Brain microvascular endothelial cell (primary cell): ENCODE data around the gene PDE11A.

Source experiments
- DNase-seq: peaks from one replicate; pipeline ENCODE4 v3.0.0-alpha.2; 2020
- H3K27ac ChIP-seq: fragments of 250-450 bp; sonication (Bioruptor Pico); 2 replicates; pipeline ENCODE4 v1.5.1; 2020; ENCODE audit warnings: mild to moderate bottlenecking, moderate library complexity
- H3K27me3 ChIP-seq: fragments of 250-450 bp; sonication (Bioruptor Pico); replicated peaks from 2 replicates; pipeline ENCODE4 v1.5.1; 2020; ENCODE audit warnings: mild to moderate bottlenecking
- H3K36me3 ChIP-seq: fragments of 250-450 bp; sonication (Bioruptor Pico); replicated peaks from 2 replicates; pipeline ENCODE4 v1.5.1; 2020; ENCODE audit warnings: mild to moderate bottlenecking
- H3K4me3 ChIP-seq: 2 replicates; pipeline ENCODE4 v1.5.1; 2011; ENCODE audit warnings: low read depth, mild to moderate bottlenecking, control low read depth, low read length, moderate library complexity
- in situ Hi-C: cut with HindIII; loops from 2 replicates; pipeline ENCODE4 v1.10.0; 2017; ENCODE audit warnings: low sequenced_read_pairs, low pct_ligation_motif_present
- TF ChIP-seq, protein P1 (sequence below): IDR thresholded peaks from 2 replicates; pipeline ENCODE4 v1.5.1; 2011; ENCODE audit warnings: low read depth, mild to moderate bottlenecking, moderate library complexity, low read length, control low read depth, inconsistent platforms; ENCODE audit errors: missing control alignments

PDE11A gene

GRCh38 chr2:177730792-177731191 is 341.8 kb downstream of the PDE11A start:
- Histone ChIP-seq H3K27me3 (peaks cover 8% of the 10 kb centered on the region), H3K36me3 (no peaks in the 10 kb centered on the region), H3K27ac (no peak overlapping the region), H3K4me3 (no peak overlapping the region)
- in situ Hi-C loops = no loop called here
- TF ChIP-seq, protein P1, sequence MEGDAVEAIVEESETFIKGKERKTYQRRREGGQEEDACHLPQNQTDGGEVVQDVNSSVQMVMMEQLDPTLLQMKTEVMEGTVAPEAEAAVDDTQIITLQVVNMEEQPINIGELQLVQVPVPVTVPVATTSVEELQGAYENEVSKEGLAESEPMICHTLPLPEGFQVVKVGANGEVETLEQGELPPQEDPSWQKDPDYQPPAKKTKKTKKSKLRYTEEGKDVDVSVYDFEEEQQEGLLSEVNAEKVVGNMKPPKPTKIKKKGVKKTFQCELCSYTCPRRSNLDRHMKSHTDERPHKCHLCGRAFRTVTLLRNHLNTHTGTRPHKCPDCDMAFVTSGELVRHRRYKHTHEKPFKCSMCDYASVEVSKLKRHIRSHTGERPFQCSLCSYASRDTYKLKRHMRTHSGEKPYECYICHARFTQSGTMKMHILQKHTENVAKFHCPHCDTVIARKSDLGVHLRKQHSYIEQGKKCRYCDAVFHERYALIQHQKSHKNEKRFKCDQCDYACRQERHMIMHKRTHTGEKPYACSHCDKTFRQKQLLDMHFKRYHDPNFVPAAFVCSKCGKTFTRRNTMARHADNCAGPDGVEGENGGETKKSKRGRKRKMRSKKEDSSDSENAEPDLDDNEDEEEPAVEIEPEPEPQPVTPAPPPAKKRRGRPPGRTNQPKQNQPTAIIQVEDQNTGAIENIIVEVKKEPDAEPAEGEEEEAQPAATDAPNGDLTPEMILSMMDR = no peak
- DNase-seq = no peak

GRCh38 chr2:177730363-177730762 is 342.2 kb downstream of the PDE11A start:
- Histone ChIP-seq H3K27ac (no peak overlapping the region), H3K4me3 (no peak overlapping the region), H3K36me3 (no peaks in the 10 kb centered on the region), H3K27me3 (peaks cover 8% of the 10 kb centered on the region)
- no peak for DNase-seq
- TF ChIP-seq, protein P1 = no peak
- in situ Hi-C loops = no loop called here

- peaks cover 8% of the 10 kb centered on the region for H3K27me3 ChIP-seq
- H3K36me3 ChIP-seq = no peaks in the 10 kb centered on the region
- no peak for DNase-seq
- no peak overlapping the region for H3K4me3 ChIP-seq
- TF ChIP-seq, protein P1 = no peak
- H3K27ac ChIP-seq = no peak overlapping the region
- in situ Hi-C loops = no loop called here
Measured at GRCh38 chr2:177728920-177729319, 343.7 kb downstream of the PDE11A start.

- peaks cover 8% of the 10 kb centered on the region for H3K27me3 ChIP-seq
- in situ Hi-C loops = no loop called here
- TF ChIP-seq, protein P1 = no peak
- no peak for DNase-seq
- no peak overlapping the region for H3K27ac ChIP-seq
- H3K36me3 ChIP-seq = no peaks in the 10 kb centered on the region
- H3K4me3 ChIP-seq = no peak overlapping the region
Measured at GRCh38 chr2:177728399-177728765, 344.2 kb downstream of the PDE11A start.

GRCh38 chr2:177727577-177728398 is 344.8 kb downstream of the PDE11A start:
- in situ Hi-C loops = no loop called here
- Histone ChIP-seq H3K36me3 (no peaks in the 10 kb centered on the region), H3K4me3 (no peak overlapping the region), H3K27ac (no peak overlapping the region), H3K27me3 (peaks cover 8% of the 10 kb centered on the region)
- TF ChIP-seq, protein P1 = no peak
- no peak for DNase-seq

DNA sequence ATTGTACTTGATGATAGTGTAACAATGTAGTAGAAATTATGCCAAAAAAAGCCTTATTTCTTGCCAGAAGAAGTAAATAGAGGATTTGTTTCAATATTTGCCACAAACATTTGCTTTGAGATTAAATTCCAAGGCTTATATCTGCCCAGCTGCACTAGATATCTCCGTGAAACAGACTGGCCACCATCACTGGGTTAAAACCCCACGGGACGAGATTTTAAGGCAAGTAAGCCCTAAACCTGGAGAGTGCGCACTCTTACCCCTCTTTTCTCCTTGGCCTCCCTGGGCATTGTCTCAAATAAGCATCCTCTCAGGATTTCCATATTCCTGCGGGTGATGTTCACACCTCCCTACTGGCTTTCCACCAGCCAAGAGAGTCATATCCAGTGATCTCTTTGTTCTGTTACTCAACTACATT is 345.6 kb downstream of the PDE11A start:
- no peaks in the 10 kb centered on the region for H3K36me3 ChIP-seq
- DNase-seq = no peak
- in situ Hi-C loops = no loop called here
- no peak overlapping the region for H3K4me3 ChIP-seq
- H3K27ac ChIP-seq = no peak overlapping the region
- TF ChIP-seq, protein P1 = no peak
- H3K27me3 ChIP-seq = peaks cover 8% of the 10 kb centered on the region
